T47D (cell line): ENCODE data around the gene ZNF57.
A peak's percentile ranks its signal among the peaks of the same experiment; 100 is the strongest.
"Not testable (repeated sequence)": the region's sequence is repeated elsewhere in the genome, so short reads cannot be mapped to it uniquely, and the experiment has no call there.

Experiments
- DNase-seq, 2 experiments: peaks; one replicate each; pipeline versions ENCODE4 v3.0.0 to v3.0.0-alpha.2; 2011 to 2012; ENCODE audit warnings: low read depth in 1 of 2, low spot score in 1 of 2
- JUND ChIP-seq: IDR thresholded peaks from 2 replicates; pipeline ENCODE4 v1.6.1; 2012; ENCODE audit warnings: low read depth
- in situ Hi-C: cut with HindIII; loops from 2 replicates; pipeline ENCODE4 v1.10.0; 2016; ENCODE audit warnings: low sequenced_read_pairs, low pct_unique_long_range_greater_than_20kb

The ZNF57 gene

DNA sequence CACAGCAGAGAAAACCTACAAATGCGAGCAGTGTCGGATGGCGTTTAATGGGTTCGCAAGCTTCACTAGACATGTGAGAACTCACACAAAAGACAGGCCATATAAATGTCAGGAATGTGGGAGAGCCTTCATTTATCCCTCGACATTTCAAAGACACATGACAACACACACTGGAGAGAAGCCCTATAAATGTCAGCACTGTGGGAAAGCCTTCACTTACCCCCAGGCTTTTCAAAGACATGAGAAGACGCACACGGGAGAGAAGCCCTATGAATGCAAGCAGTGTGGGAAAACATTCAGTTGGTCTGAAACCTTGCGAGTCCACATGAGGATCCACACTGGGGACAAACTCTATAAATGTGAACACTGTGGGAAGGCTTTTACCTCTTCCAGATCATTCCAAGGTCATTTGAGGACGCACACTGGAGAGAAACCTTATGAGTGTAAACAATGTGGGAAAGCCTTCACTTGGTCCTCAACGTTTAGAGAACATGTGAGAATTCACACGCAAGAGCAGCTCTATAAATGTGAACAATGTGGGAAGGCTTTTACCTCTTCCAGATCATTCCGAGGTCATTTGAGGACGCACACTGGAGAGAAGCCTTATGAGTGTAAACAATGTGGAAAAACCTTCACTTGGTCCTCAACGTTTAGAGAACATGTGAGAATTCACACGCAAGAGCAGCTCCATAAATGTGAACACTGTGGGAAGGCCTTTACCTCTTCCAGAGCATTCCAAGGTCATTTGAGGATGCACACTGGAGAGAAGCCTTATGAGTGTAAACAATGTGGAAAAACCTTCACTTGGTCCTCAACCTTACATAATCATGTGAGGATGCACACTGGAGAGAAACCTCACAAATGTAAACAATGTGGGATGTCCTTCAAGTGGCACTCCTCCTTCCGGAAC, 16.8 kb downstream of the ZNF57 start:
- DNase-seq, result no peak
- no peak for TF ChIP-seq JUND
- in situ Hi-C loops, result no loop called here

DNA sequence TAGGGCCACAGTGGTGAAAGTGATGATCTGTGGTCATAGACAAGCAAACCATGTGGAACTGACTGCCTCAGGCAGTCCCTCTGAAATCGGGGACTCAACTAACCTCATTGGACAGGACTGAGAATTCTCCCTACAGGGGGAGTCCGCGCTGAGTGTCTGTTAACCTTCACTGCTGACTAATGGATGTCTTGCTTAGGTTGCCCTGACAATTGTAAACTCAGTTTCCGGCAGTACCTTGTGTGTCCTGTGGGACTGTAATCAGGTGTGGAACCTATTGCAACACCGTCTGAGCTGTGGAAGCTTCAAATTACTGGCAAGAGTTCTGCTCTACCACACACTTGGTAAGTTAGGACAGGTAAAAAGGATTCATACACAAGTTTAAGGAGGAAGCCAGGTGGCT, 22.3 kb downstream of the ZNF57 start:
- in situ Hi-C loops, result no loop called here
- TF ChIP-seq JUND, result no peak
- DNase-seq, result peak; percentile 33 to 55

DNA sequence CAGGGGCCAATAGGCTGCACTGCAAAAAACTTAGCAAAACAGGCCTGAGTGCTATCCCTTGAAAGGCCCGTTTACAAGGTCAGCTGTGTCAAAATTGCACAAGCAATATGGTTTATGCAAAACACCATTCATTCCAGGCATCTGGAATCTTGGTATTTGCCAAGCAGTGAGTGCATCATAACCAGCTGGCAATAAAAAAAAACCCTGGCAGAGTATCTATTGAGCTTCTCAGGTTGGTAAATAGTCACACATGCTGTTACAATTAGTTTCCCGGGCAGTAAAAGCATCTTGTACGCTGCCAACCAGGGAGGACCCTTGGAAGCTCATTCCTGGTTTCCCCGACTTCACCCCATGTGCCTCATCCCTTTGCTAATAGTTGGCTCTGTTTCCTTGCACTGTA, 22.8 kb downstream of the ZNF57 start:
- in situ Hi-C loops, result no loop called here
- no peak for TF ChIP-seq JUND
- DNase-seq, result no peak

DNA sequence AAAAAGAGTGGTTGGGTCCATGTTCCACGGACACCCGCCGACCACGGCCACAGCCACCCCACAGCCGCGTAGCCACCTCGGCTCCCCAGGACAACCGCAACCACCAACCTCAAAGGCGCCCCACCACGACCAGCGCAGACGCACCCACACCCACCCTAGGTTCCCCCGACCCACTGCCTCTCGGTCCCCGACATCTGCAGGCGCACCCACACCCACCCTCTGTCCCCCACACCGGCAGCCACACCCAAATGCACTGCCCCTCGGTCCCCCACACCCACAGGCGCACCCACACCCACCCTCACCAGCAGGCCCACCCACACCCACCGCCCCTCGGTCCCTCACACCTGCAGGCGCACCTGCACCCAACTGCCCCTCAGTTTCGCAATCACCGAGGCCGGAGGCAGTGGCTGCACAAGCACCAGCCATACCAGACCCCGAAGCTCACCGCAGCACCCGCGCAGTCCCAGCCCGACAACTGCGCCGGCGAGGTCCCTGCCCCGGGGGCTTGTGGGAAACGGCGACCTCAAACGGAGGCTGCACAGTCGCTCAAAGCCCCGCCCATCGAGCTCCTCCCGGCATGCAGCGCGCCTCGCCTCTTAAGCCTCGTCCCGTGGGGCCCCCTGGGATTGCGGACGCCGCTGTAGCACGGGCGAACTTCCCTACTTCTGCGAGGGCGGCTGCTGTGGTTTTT, 25.8 kb downstream of the ZNF57 start:
- in situ Hi-C loops, result no loop called here
- TF ChIP-seq JUND, result no peak
- no peak for DNase-seq

DNA sequence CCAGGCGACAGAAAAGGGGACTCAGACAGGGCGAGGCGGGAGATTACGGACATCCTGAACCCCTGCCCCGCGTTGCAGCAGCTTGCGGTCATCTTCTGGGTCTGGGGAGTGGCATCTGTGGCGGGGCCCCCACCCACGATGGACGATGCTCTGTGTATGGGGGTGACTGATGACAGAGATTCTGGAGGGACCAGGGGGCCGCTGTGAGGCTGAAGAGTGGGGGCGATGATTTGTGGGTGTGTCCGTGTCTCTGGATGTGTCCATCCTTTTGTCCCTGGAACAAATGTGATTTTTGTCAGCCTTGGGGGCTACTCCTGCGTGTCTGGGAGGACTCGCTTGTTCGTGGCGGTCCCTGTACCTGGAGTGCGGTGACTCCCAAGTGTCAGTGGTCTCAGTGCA, 26.3 kb downstream of the ZNF57 start:
- in situ Hi-C loops, result no loop called here
- no peak for DNase-seq
- no peak for TF ChIP-seq JUND

DNA sequence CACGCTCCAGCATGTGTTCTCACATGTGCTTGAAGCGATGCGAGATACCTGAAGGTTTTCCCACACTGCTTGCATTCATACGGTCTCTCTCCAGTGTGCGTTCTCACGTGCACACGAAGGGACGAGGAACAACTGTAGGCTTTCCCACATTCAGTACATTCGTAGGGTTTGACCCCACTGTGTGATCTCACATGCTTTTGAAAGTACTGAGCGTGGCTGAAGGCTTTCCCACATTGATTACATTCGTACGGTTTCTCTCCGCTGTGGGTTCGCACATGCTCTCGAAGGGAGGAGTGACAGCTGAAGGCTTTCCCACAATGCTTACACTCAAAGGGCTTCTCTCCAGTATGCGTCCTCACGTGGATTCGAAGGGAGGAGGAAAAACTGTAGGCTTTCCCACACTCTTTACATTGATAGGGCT, 32.8 kb downstream of the ZNF57 start:
- no peak for DNase-seq
- no peak for TF ChIP-seq JUND
- in situ Hi-C loops, result no loop called here

DNA sequence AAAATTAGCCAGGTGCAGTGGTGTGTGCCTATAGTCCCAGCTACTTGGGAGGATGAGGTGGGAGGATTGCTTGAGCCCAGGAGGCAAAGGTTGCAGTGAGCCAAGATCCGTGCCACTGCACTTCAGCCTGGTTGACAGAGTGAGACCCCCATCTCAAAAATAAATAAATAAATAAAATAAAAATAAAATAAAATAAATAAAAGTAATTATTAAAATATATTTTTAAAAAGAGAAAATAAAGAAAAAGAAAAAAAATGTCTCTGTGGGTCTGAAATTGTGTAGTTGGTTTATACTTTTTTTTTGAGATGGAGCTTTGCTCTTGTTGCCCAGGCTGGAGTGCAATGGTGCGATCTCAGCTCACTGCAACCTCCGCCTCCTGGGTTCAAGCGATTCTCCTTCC, 35.1 kb downstream of the ZNF57 start:
- in situ Hi-C loops, DNase-seq: not testable (repeated sequence)

DNA sequence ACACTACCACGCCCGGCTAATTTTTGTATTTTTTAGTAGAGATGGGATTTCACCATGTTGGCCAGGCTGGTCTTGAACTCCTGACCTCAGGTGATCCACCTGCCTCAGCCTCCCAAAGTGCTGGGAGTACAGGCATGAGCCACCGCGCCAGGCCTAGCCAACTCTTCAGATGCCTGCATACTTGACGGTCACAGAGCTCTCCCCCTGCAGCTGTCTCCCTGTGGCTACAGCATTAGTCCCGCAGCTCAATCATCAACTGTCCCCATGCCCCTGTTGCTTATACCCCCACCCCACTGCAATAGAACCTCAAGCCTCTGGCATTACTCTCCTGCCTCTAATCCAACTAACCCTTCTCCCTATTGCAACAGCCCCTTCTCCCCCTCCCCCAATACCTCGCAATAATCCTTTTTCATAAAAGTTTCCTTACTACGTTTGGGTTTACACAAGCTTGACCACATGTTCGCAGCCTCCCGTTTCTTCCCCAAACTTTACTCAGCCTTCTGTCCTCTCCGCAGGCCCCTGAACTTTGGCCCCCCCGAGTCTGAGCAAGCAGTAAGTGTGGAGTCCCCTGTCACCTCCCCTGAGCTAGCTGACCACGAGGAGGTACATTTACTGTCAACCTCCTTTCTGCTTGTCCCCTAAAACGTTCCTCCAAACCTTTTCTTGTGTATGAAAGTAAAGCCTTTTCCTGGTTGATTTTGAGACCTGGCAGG, 42.4 kb downstream of the ZNF57 start:
- in situ Hi-C loops, result no loop called here
- TF ChIP-seq JUND, result no peak
- DNase-seq, result no peak

DNA sequence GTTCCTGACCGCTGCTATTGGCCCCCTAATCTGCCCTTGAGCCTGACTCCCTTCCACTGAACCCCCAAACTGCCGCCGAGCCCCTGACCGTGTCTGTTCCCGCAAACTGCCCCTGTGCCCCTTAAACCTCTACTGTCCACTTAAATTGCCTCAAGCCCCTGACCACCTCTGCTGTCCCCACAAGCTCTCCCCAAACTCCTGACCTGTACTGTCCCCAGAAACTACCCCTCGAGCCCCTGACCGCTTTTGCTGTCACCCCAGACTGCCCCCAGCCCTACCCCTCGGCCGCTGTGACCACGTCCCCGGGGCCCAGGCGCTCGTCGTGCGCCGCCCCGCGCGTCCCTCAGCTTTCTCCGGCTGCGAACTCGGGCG, 43.7 kb downstream of the ZNF57 start:
- no peak for DNase-seq
- TF ChIP-seq JUND, result no peak
- in situ Hi-C loops, result no loop called here

DNA sequence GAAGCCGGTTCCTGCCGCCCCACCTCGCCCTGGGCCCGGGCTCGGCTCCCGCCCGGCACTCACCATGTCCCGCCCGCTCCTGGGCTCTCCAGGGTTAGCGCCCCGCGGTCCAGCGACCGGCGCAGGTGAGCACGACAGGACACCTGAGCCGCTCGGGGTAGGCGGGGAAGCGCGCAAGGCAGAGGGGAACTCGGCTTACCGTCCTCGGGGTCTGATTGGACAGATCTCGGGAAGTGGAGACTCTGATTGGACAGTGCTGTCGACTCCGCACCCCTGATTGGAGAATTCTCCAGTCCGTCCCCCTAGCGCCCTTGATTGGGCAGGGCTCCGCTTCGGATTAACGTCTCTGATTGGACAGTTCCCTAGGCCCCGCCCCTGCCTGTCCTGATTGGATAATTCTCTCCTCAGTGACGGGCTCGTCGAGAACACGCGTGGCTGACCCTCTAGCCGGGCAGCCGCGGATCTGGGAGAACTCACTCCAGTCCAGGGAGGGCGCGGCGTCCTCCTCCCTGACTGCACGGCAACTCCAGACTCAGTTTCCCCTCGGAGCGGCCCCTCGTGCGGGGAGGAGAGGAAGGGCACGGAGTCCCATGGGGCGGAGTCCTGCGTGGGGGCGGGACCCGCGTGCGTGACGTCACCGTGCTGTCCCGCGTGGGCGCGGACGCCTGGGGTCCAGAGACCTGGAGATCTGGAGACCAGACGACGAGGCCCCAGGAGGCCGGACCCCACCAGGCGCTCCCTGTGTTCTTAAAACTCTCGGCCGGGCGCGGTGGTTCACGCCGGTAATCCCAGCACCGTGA, 44.2 kb downstream of the ZNF57 start, which contains the start of gene ZNF77:
TSS of gene ZNF77 (minus strand) at position 197 of the 800 bp plus-strand sequence. CDS start at position 66, 131 bp downstream.
- in situ Hi-C loops, result no loop called here
- peak; percentile 97 to 99 for DNase-seq

DNA sequence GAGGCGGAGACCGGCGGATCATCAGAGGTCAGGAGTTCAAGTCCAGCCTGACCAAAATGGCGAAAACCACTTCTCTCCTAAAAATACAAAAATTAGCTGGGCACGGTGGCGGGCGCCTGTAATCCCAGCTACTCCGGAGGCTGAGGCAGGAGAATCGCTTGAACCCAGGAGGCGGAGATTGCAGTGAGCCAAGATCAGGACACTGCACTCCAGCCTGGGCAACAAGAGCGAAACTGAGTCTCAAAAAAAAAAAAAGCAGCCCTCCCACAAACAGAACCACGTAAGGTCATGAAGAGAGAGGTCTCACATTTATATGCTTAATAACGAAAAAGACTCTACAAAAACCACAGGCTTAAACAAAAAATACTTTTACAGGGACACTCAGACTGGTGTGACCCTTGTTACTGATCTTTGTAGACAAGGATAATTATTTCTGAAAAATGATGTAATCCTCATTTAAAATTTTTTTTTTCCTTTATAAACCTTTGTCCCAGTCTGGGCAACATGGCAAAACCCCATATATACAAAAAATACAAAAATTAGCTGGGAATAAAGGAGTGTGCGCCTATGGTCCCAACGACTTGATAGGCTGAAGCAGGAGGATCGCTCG, 45.0 kb downstream of the ZNF57 start:
- in situ Hi-C loops, result no loop called here
- no peak for DNase-seq
- TF ChIP-seq JUND, result no peak

More for the DNA sequence above, 44.2 kb downstream of the ZNF57 start, which contains the start of gene ZNF77:
- TF ChIP-seq JUND, result no peak

DNA sequence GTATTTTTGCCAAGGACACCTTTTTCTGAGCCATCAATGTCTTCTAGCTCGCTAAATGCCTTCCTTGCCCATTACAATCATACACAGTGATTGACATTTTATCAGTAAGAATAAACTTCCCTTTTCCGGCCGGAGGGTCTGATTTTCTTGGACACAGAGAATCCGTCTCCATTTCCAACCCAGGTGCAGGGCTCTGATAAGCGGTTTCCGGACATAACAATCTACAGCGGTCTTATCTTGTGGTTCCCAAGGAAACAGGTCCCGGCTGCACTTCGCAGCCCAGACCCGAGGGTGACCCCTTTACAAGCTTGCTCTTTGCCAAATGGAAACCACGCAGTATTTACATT, 49.2 kb downstream of the ZNF57 start:
- no peak for DNase-seq
- in situ Hi-C loops, result no loop called here
- TF ChIP-seq JUND, result no peak
